ES-I3 (cell line): ENCODE measurements around the gene DLG4.

Experiments
- H3K36me3 ChIP-seq: 2 replicates; pipeline ENCODE4 v1.6.1; 2013; ENCODE audit warnings: mild to moderate bottlenecking, low read length, control low read depth, moderate library complexity; ENCODE audit not compliant: insufficient read depth
- H3K4me1 ChIP-seq: 2 replicates; pipeline ENCODE4 v1.6.1; 2013; ENCODE audit warnings: mild to moderate bottlenecking, control low read depth, low read length; ENCODE audit not compliant: insufficient read depth
- H3K9ac ChIP-seq: 2 replicates; pipeline ENCODE4 v1.6.1; 2013; ENCODE audit warnings: low read depth, mild to moderate bottlenecking, low read length, moderate library complexity
- H3K9me3 ChIP-seq: 2 replicates; pipeline ENCODE4 v1.6.1; 2013; ENCODE audit warnings: mild to moderate bottlenecking, low read length, moderate library complexity; ENCODE audit not compliant: control insufficient read depth, insufficient read depth

DLG4 gene

DNA sequence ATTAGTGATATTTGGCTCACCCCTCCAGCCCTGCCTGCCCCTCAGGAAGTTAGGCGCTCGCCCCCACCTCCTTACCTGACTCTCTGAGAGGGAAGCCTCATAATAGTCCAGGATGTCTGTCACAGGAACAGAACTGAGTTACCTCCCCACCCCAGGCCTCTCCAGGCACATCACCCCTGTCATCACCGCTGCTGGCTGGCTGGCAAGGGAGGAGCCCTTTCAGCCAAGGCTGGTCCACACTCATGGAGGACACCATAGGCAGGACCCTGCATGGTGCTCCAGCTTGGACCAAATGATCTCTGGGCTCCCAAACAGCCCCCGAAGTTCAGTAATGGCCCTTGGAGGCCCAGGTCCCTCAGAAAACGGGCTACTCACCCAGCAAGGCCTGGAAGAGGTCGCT is 1.5 kb downstream of the DLG4 start:
- peaks cover 7% of the 10 kb centered on the region; the same call in 1 of the 2 replicates for H3K4me1 ChIP-seq
- H3K36me3 ChIP-seq: no peaks in the 10 kb centered on the region; the same call in 1 of the 2 replicates
- H3K9ac ChIP-seq: peak overlapping the region; percentile 14; the same call in 1 of the 2 replicates
- H3K9me3 ChIP-seq: no peaks in the 10 kb centered on the region

DNA sequence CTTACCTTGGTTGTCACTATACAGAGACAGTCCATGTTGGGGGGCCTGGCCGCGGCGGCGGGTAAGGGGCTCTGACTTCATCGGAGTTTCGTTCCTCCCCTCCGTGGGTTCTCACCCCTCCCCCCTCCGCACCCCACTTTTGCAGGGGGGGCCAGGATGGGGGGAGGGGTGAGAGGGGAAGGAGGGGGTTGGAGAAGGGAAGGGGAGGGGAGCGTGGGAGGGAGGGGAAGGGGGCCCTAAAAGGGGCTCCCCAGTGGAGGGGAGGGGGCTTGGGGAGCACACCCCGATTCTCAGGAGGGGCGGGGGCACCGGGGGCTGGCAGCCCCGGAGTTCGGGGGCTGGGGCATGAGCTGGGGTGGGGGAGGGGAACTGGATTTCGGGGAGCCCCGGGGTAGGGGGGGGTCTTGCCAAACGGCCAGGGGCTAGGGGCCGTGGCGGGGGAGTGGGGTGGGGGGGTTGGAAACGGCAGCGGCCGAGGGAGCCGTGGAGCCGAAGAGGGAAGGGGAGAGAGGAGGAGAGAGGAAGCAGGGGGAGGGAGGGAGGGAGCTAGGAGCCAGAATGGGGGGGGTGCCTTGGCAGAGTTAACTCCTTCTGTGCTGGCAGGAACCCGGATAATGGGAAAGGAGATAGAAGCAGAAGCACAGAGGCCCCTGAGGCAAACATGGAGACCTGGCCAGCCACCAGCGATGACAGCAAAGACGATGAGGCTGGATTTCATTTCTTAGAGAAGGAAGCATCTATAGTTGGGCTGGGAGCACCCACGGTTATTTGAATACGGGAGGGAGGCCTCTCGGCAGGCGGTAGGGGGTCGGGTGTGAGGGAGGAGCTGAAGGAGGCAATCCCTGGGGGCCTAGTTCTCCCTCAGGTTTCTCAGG is 2.3 kb downstream of the DLG4 start:
- Histone ChIP-seq H3K36me3 (no peaks in the 10 kb centered on the region; the same call in 1 of the 2 replicates), H3K9me3 (no peaks in the 10 kb centered on the region), H3K4me1 (peaks cover 7% of the 10 kb centered on the region; the same call in 1 of the 2 replicates), H3K9ac (peak overlapping the region; percentile 46; the same call in 1 of the 2 replicates)

DNA sequence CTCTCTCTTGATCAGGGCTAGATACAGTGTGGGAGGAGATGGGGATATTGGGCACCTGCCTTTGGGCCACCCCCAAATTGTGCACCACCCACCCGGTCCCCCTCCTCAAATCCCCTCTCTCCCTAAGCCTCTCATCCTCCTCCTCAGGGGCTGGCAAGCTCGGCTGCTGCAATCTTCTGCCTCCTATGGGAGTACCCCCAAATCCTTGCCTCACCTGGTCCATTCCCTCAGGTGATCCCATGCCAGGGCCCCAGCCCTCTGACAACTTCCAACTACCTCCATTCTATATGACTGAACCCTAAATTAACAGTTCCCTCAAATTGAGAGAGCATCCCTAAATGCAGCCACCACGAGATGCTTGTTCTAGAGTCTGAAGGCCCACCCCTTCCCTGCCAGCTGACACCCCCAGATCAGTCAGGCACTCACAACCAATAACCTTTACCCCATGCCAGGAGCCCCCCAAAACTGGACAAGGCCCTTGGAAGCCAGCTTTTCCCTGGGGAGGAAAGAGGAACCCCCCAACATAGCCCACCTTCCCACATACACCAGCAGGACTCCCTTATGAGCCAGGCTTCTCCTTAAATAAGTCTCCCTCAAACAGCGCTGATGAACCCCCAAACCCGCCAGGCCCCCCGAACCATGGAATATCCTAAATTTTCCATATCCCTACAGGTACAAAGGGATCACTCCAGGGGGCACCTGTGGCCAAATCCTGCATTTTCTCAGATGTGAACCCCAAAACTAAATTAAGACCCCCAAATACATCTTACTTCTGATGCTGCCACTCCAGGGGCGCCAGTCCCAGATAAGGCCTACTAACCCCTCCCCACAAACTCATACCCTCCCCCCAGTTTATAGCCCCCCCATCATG is 3.2 kb downstream of the DLG4 start:
- Histone ChIP-seq H3K9ac (peak overlapping the region; percentile 46; the same call in 1 of the 2 replicates), H3K4me1 (peaks cover 7% of the 10 kb centered on the region; the same call in 1 of the 2 replicates), H3K36me3 (no peaks in the 10 kb centered on the region; the same call in 1 of the 2 replicates), H3K9me3 (no peaks in the 10 kb centered on the region)

DNA sequence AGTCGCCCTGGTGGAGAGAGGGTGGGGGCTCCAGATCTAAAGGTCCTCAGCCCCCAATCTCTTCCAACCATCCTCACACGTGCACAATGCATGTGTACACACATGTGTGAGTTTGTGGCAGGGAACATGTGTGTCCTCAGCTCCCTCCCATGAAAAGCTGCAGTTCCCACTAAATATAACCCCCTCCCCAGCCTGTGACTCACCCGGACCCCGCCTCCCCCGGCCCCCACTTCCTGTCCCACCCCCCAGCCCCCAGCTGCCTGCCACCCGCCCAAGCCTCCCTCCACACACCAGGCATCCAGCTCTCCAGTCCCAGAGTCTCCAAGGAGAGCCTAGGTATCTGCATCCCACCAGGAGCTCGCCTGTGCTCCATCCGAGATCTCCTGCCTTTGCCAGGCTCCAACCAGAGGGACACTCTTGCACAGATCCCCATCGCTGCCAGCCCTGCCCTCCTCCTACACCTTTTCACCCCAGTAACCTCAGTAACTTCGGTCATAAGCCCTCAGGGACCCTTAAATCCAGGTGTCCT is 3.9 kb downstream of the DLG4 start:
- H3K9ac ChIP-seq: peak overlapping the region; percentile 61; the same call in 1 of the 2 replicates
- no peaks in the 10 kb centered on the region for H3K9me3 ChIP-seq
- no peaks in the 10 kb centered on the region for H3K36me3 ChIP-seq
- peaks cover 10% of the 10 kb centered on the region; the same call in 1 of the 2 replicates for H3K4me1 ChIP-seq

DNA sequence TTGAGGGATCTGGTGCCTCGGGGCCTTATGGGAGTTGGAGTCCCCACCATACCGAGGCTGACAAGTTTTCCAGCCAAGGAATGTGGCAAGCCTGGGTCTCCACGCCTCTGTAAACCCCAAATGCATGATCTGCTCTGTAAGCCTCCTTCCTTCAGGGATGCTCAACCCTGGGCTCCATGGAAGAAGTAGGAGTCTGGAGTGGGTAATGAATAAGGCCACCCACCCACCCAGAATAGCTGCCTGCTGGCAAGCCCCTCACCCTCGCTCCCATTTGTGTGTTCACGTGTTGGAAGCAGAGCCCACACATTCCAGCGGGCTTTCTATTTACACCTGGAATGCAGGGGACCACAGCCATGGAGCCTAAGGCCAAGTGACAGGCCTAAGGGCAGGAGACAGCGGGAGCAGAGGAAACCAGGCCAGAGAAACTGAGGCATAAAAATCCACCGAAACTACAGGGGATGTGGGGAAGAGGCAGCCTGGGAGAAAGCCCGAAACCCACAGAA is 4.4 kb downstream of the DLG4 start:
- Histone ChIP-seq H3K9me3 (no peaks in the 10 kb centered on the region), H3K36me3 (no peaks in the 10 kb centered on the region), H3K4me1 (peaks cover 10% of the 10 kb centered on the region), H3K9ac (peak overlapping the region; percentile 61; the same call in 1 of the 2 replicates)

DNA sequence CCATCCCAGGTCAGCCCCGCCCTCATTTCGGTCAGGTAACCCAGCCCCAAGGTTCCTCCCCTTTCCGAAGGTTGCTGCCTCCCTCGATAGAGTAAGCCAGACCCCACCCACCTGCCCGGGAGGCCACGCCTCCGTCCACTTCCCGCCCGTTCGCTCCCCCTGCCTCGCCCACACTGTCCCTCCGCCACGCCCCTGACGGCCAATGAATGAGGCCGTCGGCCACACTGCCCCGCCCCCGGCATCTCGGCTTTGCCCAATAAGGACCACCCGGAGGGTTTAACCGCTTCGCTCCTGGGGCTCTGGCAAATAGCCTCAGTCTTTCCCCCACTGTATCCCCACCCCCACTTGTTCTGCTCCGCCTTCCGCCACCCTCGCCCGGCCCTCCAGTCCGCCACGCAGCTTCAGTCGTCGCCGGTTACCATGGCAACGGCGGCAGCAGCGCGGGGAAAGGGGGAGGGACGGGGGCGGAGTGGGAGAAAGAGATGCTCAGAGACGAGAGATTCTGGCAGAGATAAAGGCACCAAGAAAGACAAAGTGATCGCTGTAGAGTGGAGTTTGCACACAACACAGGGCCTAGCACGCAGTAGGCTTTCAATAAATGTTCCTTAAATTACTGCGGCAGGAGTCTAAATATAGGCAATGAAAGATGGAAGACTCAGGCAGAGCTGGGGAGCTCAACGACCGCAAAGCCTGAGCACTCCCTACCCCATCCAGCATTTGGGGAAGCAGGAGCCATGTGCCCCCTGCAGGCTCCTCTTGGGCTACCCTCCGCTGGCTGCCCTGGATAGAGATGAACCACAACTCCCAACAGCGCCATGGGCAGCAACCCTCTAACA is 5.1 kb downstream of the DLG4 start:
- peaks cover 10% of the 10 kb centered on the region for H3K4me1 ChIP-seq
- no peaks in the 10 kb centered on the region for H3K9me3 ChIP-seq
- H3K9ac ChIP-seq: peak overlapping the region; percentile 61; the same call in 1 of the 2 replicates
- no peaks in the 10 kb centered on the region for H3K36me3 ChIP-seq

DNA sequence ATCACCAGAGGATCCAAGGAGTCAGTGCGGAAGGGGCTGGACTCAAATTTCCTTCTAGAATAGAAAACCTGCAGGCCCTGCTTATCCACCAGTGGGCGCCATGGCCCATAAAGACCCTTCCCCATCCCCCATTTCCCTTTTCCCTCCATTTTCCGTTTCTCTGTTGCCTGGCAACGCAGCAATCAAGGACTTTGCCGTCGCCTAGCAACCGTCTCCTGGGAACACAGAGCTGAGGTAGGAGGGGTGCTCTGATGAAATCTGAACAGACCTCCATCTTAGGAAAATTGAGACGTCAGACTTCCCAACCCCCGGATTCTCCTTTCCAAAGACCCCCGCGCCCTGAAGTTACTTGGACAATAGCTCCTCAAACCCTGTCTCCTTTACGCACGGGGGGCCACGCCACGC is 5.7 kb downstream of the DLG4 start:
- H3K9me3 ChIP-seq: no peaks in the 10 kb centered on the region
- H3K4me1 ChIP-seq: peaks cover 12% of the 10 kb centered on the region
- H3K9ac ChIP-seq: peak overlapping the region; percentile 23; the same call in 1 of the 2 replicates
- H3K36me3 ChIP-seq: no peaks in the 10 kb centered on the region

DNA sequence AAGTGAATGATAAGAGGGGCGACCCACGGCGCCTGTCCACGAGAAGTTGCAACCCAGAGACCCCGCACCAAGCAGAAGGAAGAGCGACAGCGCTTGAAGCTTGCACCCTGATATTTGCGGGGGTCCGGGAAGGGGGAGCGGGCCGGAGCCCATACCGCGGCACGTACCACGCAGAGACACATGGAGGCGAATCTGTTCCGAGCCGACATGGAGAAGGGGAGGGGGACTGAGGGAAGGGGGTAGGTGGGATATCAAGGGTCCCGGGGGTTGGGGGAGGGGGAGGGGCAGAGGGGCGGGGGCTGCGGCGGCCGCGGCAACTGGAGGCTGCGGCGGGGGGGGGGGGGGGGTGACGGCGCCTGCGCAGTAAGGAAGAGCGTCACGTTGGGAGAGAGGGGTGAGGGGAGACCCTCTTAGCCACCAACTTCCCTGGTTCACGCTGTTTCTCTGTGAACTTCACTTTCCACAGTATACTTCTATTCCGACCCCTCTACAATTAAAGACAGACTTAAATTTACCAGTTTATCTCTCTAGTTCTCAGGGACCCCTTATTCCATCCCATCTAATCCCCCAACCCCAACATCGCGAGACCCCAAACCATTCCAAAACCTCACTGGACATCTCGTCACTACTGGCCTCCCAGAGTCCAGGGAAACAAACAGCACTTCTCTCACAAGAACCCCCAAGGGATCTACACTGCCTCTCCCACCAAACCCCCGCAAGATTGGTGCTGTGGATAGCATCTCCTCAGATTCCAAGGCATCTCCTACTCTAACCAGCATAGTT is 8.0 kb downstream of the DLG4 start:
- peaks cover 16% of the 10 kb centered on the region for H3K4me1 ChIP-seq
- peak overlapping the region; percentile 62 for H3K9ac ChIP-seq
- no peaks in the 10 kb centered on the region for H3K9me3 ChIP-seq
- no peaks in the 10 kb centered on the region for H3K36me3 ChIP-seq

DNA sequence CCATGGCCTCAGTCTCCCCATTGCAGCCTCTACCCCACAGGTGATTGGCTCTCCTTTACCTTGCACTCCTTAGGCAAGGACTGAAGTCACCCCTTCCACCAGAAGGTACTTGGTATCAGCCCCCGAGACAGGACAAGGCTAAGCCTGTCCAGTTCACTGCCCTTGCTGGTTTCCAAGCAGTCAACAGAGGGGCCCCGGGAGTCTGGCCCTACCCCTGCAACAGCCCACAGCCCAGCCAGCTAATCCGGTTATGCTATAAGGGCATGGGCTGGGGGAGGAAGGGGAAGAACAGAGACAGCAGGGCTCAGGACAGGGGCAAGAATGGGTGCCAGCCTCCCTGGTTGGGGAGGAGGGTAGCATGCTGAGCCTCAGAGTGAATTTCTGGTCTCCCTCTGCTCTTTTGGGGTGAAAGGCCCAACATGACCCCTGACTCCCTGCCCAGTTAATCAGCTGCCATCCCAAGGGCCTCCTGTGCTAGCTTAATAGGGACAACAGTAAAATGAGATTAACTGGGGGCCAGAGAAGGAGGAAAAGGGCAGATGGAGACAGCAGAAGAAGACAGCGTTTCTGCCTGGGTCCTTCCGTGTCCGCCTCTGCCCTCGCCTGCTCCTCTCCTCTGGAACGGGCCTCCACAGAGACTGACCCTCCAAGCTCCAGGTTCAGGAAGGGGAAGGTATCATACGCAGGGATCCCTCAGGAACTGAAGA is 10.7 kb downstream of the DLG4 start:
- Histone ChIP-seq H3K9me3 (no peaks in the 10 kb centered on the region), H3K9ac (no peak overlapping the region), H3K36me3 (no peaks in the 10 kb centered on the region), H3K4me1 (peaks cover 16% of the 10 kb centered on the region)

DNA sequence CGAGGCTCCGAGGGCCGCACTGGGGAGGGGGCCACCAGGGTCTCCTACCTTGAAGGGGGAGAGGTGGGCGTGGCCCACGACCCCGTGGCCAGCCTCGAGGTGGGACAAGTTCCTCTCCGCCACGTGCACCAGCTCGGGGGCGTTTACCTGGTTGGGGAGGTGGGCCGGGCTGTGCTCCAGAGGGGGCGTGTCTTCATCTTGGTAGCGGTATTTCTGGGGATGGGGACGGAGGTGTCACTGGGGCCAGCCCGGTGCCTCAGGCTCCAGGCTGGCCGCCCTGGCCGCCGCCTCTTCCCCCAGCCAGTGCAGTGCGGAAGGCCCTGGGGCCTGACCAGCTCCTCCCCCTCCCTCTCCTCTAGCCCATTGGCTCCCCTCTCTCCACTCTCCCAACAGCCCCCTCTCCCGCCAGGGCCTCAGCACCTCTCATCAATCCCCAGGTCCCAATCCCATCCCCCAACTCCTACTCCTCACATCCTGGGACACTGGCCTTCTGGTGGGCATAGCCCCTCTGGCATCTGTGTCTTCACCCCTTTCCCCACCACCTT is 11.5 kb downstream of the DLG4 start:
- Histone ChIP-seq H3K9me3 (no peaks in the 10 kb centered on the region), H3K4me1 (peaks cover 16% of the 10 kb centered on the region), H3K9ac (peak overlapping the region; percentile 55), H3K36me3 (no peaks in the 10 kb centered on the region; the same call in 1 of the 2 replicates)

DNA sequence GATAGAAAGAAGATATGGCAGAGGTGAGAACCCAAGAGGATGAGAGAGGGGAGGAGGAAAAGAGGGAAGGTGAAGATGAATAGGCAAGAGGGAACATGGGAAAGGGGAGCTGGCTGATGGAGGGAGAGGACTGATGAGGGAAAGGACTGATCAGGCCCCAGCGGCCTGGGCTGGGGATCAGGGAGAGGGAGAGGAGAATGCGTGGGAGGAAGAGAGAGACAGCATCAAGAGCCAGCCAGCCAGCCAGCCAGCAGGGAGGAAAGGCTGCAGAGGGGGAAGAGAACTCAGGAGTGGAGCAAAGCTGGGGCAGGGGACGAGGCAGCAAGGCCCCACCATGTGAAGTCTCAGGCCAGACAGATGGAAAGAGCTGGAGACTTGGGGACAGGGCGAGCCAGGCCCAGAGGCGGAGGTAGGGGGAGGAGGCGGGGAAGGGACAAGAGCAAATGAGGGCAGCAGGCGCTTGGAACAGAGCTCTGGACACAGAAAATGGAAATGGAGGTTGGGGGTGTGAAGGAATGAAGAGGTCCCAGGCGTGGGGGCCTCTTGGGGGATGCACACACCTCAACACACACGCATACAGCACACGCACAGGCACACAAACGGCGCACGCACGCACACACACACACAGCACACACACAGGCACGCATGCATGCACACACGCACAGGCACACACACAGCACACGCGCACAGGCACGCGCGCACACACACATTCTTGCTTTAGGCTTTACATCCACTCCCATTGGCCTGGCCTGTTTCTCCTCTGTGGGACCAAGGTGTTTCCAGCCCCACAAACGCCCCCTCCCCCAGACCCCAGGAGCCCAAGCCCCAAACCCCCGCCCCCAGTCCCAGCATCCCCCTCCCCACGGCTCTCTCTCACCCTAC is 12.3 kb downstream of the DLG4 start:
- H3K9ac ChIP-seq: no peak overlapping the region; the same call in 1 of the 2 replicates

More for the DNA sequence above, 12.3 kb downstream of the DLG4 start:
- Histone ChIP-seq H3K4me1 (peaks cover 16% of the 10 kb centered on the region), H3K9me3 (no peaks in the 10 kb centered on the region), H3K36me3 (peaks cover 7% of the 10 kb centered on the region)
